ENCODE data around the gene MEIS1. TPM values are rescaled to one million over a fixed set of nuclear protein-coding genes. Genes with fewer than 3 reads are reported as not detected.

Gene MEIS1
- polyA plus RNA-seq = 9.2 and 11.0 TPM in 2 replicates

DNA sequence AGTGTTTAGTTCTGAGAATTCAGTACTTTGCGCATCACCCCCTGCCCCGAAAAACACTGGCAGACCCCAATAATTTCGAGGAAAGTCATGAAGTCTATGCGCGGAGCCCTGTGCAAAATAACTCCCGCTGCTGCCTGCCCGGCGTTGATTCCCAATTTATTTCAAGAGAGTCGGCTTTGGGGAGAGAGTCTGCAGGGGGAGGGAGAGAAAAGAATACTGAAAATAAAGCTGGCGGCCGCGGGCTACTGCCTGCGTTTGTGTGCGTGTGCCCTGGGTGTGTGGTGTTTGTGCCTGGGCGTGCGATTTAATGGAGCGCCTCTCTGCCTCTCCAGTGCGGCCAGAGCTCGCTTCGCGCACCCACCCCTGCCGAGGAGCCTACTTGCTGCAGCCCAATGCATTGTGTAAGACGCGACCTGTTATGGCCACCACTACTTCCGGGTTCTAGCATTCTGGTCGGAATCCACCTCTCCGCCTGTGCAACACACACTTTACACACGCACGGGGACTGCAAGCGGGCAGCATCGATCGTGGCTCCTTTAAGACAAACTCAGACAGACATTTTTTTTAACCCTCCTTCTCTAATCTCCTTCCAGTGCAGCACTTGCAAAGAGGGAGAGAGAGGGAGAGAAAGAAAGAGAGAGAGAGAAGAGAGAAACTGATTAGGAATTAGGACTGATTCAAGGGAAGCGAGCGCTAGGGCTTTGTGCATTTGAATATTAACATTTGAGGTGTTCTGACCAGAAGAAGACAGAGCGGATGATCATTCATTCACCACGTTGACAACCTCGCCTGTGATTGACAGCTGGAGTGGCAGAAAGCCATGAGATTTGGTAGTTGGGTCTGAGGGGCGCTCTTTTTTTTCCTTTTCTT lies at the start of gene MEIS1:
Gene MEIS1 (plus strand): TSS at position 447 of the 870 bp plus-strand sequence. CDS start 732 bp downstream, outside the sequence.

